ENCODE measurements around the gene AGXT. TPM values are rescaled to one million over a fixed set of nuclear protein-coding genes. Genes with fewer than 3 reads are reported as not detected.

The AGXT gene
- total RNA-seq, 1 donor from 2014 or later, result not detected

GRCh38 chr2:240903191-240904060 lies 34.8 kb downstream of the AGXT start:
- TF ChIP-seq CTCF (conservative IDR thresholded peaks at IDR 0.05; ENCODE audit: low read depth, low read length), result no peak
- H3K4me3 ChIP-seq (ENCODE audit: low read depth, low read length), result no peak overlapping the region
- no peak for DNase-seq (ENCODE audit: low read depth)

GRCh38 chr2:240904216-240905175 lies 35.9 kb downstream of the AGXT start:
- TF ChIP-seq CTCF (conservative IDR thresholded peaks at IDR 0.05; ENCODE audit: low read depth, low read length), result no peak
- H3K4me3 ChIP-seq (ENCODE audit: low read depth, low read length), result no peak overlapping the region
- DNase-seq (ENCODE audit: low read depth), result no peak

GRCh38 chr2:240905176-240905781 lies 36.7 kb downstream of the AGXT start:
- H3K4me3 ChIP-seq (ENCODE audit: low read depth, low read length), result no peak overlapping the region
- TF ChIP-seq CTCF (conservative IDR thresholded peaks at IDR 0.05; ENCODE audit: low read depth, low read length), result no peak
- no peak for DNase-seq (ENCODE audit: low read depth)

GRCh38 chr2:240906141-240906910 lies 37.7 kb downstream of the AGXT start, which contains the start of gene CROCC2:
TSS of gene CROCC2 (plus strand) at chr2:240906336. CDS start at chr2:240906514, 178 bp downstream.
- H3K4me3 ChIP-seq (ENCODE audit: low read depth, low read length), result no peak within 1 kb of the TSS
- no peak for TF ChIP-seq CTCF (conservative IDR thresholded peaks at IDR 0.05; ENCODE audit: low read depth, low read length)

GRCh38 chr2:240906911-240907590 lies 38.4 kb downstream of the AGXT start:
- H3K4me3 ChIP-seq (ENCODE audit: low read depth, low read length), result no peak overlapping the region
- TF ChIP-seq CTCF (conservative IDR thresholded peaks at IDR 0.05; ENCODE audit: low read depth, low read length), result no peak
- no peak for DNase-seq (ENCODE audit: low read depth)

More at GRCh38 chr2:240906141-240906910, 37.7 kb downstream of the AGXT start, which contains the start of gene CROCC2:
- DNase-seq (ENCODE audit: low read depth), result no peak

All from epithelial cell of proximal tubule (primary cell).